ENCODE measurements around the gene MLH3.

GRCh38 chr14:75047506-75047905 lies 3.8 kb downstream of the MLH3 start:
- TF ChIP-seq CTCF (IDR thresholded peaks at IDR 0.05 in 2 of 3, conservative IDR thresholded peaks at IDR 0.05 in 1 of 3; ENCODE audit: control insufficient read depth in 2 of 3, extremely low read depth in 1 of 3, insufficient read depth in 1 of 3, low read depth in 3 of 3, low read length in 3 of 3) (no peak), RFX5 (IDR thresholded peaks at IDR 0.05; ENCODE audit: low read depth, low read length) (no peak), EZH2 (IDR thresholded peaks at IDR 0.05; ENCODE audit: borderline replicate concordance, control insufficient read depth, low read depth, low read length) (no peak), SIN3A (IDR thresholded peaks at IDR 0.05; ENCODE audit: low read depth, low read length) (no peak), EP300 (IDR thresholded peaks at IDR 0.05; ENCODE audit: borderline replicate concordance in 1 of 2, control insufficient read depth in 1 of 2, low read depth in 2 of 2, low read length in 2 of 2) (no peak), CBX3 (IDR thresholded peaks at IDR 0.05; ENCODE audit: borderline replicate concordance, low read depth) (no peak), CBX5 (IDR thresholded peaks at IDR 0.05; ENCODE audit: low read depth) (no peak), JUNB (IDR thresholded peaks at IDR 0.05) (no peak), MXI1 (IDR thresholded peaks at IDR 0.05; ENCODE audit: low read depth, low read length) (no peak), CHD4 (IDR thresholded peaks at IDR 0.05) (no peak), CHD2 (IDR thresholded peaks at IDR 0.05; ENCODE audit: borderline replicate concordance, low read depth, low read length) (no peak), SREBF2 (IDR thresholded peaks at IDR 0.05; ENCODE audit: low read length) (no peak), TCF7 (IDR thresholded peaks at IDR 0.05; ENCODE audit: borderline replicate concordance) (no peak), POLR2A (IDR thresholded peaks at IDR 0.05; ENCODE audit: low read depth, low read length) (no peak)
